Measurements from ENCODE around the gene MROH2A.

The MROH2A gene

GRCh38 chr2:233835230-233836186 lies 57.4 kb downstream of the MROH2A start:
- no peak for DNase-seq (ENCODE audit: low read depth in 2 of 2)

DNA sequence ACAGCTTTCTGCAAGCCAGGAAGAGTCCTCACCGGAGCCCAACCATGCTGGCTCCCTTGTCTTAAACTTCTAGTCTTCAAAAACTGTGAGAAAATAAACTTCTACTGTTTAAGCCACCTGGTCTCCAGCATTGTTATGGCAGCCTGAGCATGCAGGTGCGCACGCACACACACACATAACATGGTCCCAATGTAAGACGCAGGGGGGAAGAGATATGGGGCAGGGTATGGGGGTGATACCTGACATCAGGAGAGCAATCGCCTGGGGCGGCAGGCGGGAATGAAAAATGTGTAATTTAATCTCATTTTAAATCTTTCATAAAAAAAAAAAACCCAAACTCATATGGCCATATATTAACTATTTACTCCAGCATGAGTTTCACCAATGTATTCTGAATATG lies 58.2 kb downstream of the MROH2A start:
- no peak for DNase-seq (ENCODE audit: low read depth in 2 of 2)

GRCh38 chr2:233837694-233838229 lies 59.6 kb downstream of the MROH2A start:
- no peak for DNase-seq (ENCODE audit: low read depth in 2 of 2)

DNA sequence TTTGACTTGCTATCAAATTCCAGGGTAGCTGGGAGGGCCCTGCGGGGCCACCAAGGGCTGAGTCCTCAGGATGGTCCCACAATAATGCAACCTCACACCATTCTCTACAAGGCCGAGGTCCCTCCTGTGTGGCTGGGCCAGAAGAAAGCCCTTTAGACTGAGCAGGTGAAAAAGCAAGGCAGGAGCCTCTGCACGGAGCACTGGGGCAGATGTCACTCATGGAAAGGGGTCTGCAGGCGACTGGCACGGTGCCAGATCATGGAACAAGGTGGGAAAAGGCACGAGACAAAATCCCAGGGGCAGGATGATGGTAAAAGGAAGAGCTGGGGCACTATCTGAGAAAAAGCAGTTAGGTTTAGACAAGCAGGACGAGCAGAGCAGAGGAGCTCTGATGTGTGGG lies 60.1 kb downstream of the MROH2A start:
- DNase-seq (ENCODE audit: low read depth in 2 of 2), result no peak

- DNase-seq (ENCODE audit: low read depth in 2 of 2), result no peak
Observed at GRCh38 chr2:233838726-233839446, 60.8 kb downstream of the MROH2A start.

DNA sequence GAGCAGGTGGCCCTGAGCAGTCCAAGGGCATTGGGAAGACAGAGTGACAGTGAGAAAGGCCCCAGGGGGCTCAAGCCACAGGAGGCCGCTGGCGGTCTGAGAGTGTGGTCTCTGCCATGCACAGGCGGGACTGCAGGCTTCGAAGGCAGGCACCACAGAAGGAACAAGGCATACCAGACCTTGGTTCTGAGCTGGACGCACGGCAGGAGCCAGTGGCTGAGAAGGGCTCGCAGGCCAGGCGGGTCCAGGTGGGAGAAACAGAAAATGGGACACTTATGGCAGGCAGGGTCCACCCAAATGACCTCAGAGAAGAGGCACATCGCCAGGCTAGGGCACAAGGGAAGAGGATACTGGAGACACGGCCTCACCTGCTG lies 61.3 kb downstream of the MROH2A start:
- no peak for DNase-seq (ENCODE audit: low read depth in 2 of 2)

- DNase-seq (ENCODE audit: low read depth in 2 of 2), result no peak
Observed at GRCh38 chr2:233840520-233840919, 62.4 kb downstream of the MROH2A start.

DNA sequence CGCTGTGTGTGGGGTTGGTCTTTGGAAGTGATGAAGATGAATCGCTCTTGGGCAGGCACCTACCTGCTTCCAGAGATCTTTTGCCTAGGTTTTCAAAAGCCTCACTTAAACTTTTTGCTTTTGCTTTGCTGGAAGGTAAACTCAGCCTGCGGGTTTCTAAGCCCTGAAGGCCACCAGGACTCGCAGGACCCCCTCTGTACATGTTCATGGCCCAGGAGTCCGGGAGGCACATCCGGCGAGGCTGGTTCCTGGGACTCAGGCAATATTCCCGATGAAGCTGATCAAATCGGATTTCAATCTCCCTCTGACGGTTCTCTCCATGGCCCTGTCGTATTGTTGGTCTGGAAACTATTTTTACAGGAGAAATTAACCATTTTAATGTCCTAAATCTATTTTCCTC lies 63.1 kb downstream of the MROH2A start:
- no peak for DNase-seq (ENCODE audit: low read depth in 2 of 2)

GRCh38 chr2:233844064-233844807 lies 66.1 kb downstream of the MROH2A start:
- DNase-seq (ENCODE audit: low read depth in 2 of 2), result no peak

DNA sequence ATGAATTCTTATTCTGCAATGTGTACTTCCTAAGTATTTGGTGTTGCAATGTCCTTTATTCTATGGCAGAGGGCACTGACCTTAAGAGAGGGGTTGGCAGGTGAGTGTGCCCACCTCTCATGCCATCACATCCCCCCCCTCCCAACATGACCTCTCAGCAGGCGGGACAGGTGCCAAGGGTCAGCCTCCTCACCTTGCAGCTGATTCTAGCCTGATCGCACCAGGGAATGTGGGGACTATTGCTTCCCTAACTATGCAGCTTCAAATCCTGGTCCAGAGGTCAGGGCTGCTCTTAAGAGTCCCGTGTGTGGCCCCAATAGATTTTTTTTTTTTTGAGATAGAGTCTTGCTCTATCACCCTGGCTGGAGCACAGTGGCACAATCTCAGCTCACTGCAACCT lies 66.7 kb downstream of the MROH2A start:
- DNase-seq (ENCODE audit: low read depth in 2 of 2), result no peak

DNA sequence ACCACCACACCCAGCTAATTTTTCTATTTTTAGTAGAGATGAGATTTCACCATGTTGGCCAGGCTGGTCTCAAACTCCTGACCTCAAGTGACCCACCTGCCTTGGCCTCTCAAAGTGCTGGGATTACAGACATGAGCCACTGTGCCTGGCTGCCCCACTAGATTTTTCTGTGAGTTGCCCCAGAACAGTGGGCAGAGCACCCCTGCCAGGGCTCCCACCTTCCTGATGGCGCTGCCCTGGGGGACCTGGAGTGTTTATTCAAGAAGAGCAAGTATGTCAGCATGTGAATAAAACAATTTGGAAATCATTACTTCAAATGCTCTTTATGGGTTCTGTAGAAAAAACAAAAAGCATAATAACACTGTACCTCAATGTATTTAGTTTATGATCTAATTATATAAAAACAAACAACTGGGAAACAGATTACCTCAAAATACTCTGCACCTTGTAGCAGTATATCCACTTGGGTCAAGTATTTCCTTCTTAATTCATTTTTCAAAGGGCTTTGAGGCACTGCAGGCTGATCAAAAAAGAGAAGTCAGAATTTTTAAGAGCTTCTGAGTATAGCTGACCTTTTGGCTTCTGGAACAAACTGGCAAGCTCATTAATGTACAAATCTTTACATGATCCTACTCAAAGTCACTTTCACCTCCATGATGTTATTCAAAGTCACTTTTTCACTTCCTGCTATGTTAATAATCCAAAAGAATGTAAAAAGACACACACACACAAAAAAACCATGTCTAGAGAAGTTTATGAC lies 67.4 kb downstream of the MROH2A start:
- no peak for DNase-seq (ENCODE audit: low read depth in 2 of 2)

DNA sequence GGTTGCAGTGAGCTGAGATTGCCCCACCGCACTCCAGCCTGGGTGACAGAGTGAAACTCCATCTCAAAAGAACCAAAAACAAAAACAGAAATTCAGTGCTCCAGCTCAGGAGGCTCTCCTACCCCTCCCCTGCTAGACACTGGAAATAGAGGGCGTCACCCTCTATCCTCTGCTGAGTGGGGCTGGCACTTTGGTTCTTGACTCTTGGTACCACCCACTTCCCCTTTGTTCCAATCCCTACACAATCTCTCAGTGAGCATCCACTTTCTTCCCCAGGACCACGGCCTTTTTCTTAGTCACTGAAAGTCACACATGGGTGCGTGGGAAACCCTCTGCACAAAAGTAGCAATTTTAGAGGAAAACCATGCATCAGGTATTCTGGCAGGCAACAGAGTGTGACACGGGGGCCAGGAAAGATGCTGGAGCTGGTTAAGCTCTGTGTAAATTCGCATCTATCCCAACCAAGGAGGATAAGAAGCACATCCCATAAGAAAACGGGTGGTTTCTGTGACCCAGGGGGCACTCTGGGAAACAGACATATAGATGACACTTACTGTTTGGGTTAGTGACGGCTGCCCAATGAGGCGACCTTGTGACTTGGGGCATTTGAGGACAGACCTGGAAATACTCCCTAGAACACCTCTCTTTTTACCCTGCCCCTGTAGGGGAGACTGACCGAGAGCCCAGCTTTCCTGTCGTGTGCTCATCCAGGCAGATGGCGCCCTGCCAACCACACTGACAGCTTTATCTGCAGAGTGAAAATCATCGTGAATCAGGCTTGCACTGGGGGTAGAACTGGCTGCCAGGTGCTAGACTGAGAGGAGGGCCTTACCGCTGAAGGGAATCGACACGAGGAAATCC lies 68.5 kb downstream of the MROH2A start:
- DNase-seq (ENCODE audit: low read depth in 2 of 2), result no peak

DNA sequence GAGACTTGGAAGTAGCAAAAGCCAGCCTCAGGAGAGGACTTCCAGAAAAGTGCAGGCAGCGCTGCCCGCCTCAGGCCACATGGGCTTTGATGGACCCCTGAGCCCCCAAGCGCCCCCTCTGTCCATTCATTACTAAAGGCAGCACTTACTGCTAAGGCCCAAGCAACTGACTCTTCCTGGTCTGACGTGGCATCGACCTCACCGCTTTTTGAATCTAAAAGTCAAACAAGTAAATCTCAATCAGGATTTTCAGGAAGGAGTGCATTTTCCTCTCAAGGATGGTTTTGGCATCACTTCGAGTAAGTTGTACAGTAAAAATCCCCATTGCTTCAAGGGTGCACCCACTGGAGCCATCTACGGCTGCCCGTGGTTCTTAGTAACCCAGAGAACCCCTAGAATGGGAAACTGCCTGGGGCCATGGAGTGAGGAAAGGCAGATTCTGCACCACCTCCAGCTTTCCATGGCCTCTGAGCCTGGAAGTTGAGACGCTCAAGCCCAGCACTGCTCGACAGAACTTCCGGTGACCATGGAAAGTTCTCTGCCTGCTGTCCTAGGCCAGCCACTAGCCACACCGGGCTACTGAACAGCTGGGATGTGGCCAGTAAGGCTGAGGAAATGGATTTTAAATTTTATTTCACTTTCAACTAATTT lies 69.2 kb downstream of the MROH2A start:
- no peak for DNase-seq (ENCODE audit: low read depth in 2 of 2)

DNA sequence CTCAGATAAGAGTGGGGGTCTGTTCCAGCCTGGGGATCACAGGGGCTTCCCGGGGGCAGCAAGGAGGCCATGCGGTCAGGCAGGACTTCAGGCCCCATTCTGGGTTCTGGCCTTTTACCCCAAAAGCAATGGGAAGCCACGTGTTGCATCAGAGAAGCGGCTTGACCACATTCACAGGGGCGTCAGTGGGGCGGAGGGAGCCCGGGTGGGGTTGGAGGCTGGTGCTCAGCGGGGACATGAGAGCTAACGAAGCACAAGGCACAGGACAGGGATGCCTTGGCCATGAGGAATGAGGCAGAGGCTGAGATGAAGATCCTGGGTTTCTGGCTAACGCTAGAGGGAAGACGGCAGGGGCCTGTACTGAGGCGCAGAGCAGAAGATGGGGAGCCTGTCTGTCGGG lies 70.1 kb downstream of the MROH2A start:
- DNase-seq (ENCODE audit: low read depth in 2 of 2), result no peak

GRCh38 chr2:233849607-233850271 lies 71.6 kb downstream of the MROH2A start:
- no peak for DNase-seq (ENCODE audit: low read depth in 2 of 2)

DNA sequence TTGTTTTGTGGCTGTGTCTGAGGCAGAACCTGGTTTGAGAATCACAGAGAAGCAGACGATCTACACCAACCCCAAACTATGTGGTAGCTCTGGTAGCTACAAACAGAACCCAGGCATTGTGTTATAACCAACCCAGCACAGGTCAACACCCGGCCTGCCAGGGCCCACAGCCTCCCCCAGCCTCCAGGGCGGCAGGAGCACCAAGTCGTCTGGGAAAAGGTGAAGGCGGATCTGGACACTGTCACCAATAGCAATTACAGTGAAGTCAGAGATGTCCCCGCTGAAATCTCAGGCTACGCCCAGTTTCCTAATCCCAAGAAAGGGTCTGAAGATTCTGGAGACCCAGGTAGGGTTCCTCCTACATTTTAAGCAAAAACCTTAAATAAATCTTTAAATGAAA lies 72.6 kb downstream of the MROH2A start:
- DNase-seq (ENCODE audit: low read depth in 2 of 2), result no peak

GRCh38 chr2:233851169-233851568 lies 73.0 kb downstream of the MROH2A start:
- no peak for DNase-seq (ENCODE audit: low read depth in 2 of 2)

- DNase-seq (ENCODE audit: low read depth in 2 of 2), result no peak
Observed at GRCh38 chr2:233852056-233852455, 73.9 kb downstream of the MROH2A start.

GRCh38 chr2:233853353-233853752 lies 75.2 kb downstream of the MROH2A start:
- no peak for DNase-seq (ENCODE audit: low read depth in 2 of 2)

All from stimulated activated CD8-positive, alpha-beta memory T cell treated with anti-CD3 and anti-CD28 coated beads, Interleukin-7, amount 100 ng/mL, for 4 hours (primary cell).